ENCODE results near the gene BMPER. TPM values are rescaled to one million over a fixed set of nuclear protein-coding genes. Genes with fewer than 3 reads are reported as not detected.

Gene BMPER
- total and polyA plus RNA-seq, 2 of the 8 experiments (the other 6 are each of a cell fraction or from before 2014, with no cell fraction given), result 0.33 to 0.69 TPM

- no peak overlapping the region for H2BK5ac ChIP-seq (ENCODE audit: low read depth, low read length)
- H2BK12ac ChIP-seq (ENCODE audit: low read depth, low read length), result no peak overlapping the region
- no peak overlapping the region for H2AFZ ChIP-seq (ENCODE audit: low read length)
- no peak overlapping the region for H3K27ac ChIP-seq (ENCODE audit: low read depth, low read length)
- no peak overlapping the region; a peak in 1 of 4 replicates for H3K4me2 ChIP-seq (ENCODE audit: insufficient read depth in 1 of 2, low read depth in 2 of 2, low read length in 2 of 2)
- no peaks in the 10 kb centered on the region for H3K36me3 ChIP-seq (ENCODE audit: control insufficient read depth in 2 of 4, insufficient read depth in 4 of 4, low read length in 3 of 4)
- H2BK15ac ChIP-seq (ENCODE audit: low read length), result no peak overlapping the region
- H4K20me1 ChIP-seq (replicated peaks in 1 of 2; ENCODE audit: control insufficient read depth in 1 of 2, insufficient read depth in 2 of 2, low read length in 2 of 2), result no peaks in the 10 kb centered on the region
- 89% methylated on average over 5 of the region's 5 CpGs; no CpG with 5 or more reads in 1 of the 2 experiments for WGBS, 2 experiments (ENCODE audit: extremely low coverage in 1 of 2, insufficient coverage in 1 of 2, insufficient read length in 1 of 2, insufficient replicate concordance in 2 of 2, low coverage in 1 of 2, low lambda C conversion rate in 2 of 2, missing lambda C conversion rate in 1 of 2)
- no peak overlapping the region for H4K8ac ChIP-seq (ENCODE audit: extremely low read depth, insufficient read depth, low read length)
- H2AK5ac ChIP-seq (ENCODE audit: low read depth, low read length), result no peak overlapping the region
- no peak overlapping the region for H3K4me3 ChIP-seq (ENCODE audit: extremely low read depth in 1 of 4, insufficient read depth in 2 of 4, low read depth in 3 of 4, low read length in 4 of 4)
- no peak overlapping the region for H2BK20ac ChIP-seq (ENCODE audit: low read length)
- no peak overlapping the region for H3K14ac ChIP-seq (ENCODE audit: insufficient read length)
- H3K4me1 ChIP-seq (replicated peaks in 1 of 4; ENCODE audit: control insufficient read depth in 3 of 4, insufficient read depth in 4 of 4, low read length in 3 of 4), result peaks cover 4 to 7% (median 5%) of the 10 kb centered on the region in 4 experiments; a peak in 4 of 7 replicates
- H4K5ac ChIP-seq (ENCODE audit: insufficient read length, low read depth, low read length), result no peak overlapping the region
- H3K9ac ChIP-seq (replicated peaks in 1 of 4; ENCODE audit: extremely low read depth in 1 of 4, low read depth in 3 of 4, low read length in 3 of 4), result no peak overlapping the region
- H4K91ac ChIP-seq (replicated peaks; ENCODE audit: insufficient read length, low read length), result no peak overlapping the region
- no peak overlapping the region for H3K4ac ChIP-seq (replicated peaks; ENCODE audit: insufficient read length, low read depth, low read length)
- H3K56ac ChIP-seq (replicated peaks; ENCODE audit: insufficient read length, low read depth, low read length), result no peak overlapping the region
- TF ChIP-seq KDM5A (IDR thresholded peaks at IDR 0.05; ENCODE audit: low read length), result no peak
- no peak for TF ChIP-seq PHF8 (conservative IDR thresholded peaks at IDR 0.05; ENCODE audit: low read depth, low read length)
- ChIA-PET POLR2A (ENCODE audit: partially characterized antibody) (no interaction called here), CTCF (ENCODE audit: partially characterized antibody) (interaction anchor here (13.5 kb wide), 1 partner anchor 17 kb away, joined by 197 read pairs; no protein-coding TSS in a partner anchor)
- no peaks in the 10 kb centered on the region for H3K27me3 ChIP-seq (replicated peaks in 1 of 4; ENCODE audit: control insufficient read depth in 3 of 4, extremely low read depth in 1 of 4, insufficient read depth in 3 of 4, low read length in 3 of 4)
- no peaks in the 10 kb centered on the region for H3K79me1 ChIP-seq (ENCODE audit: low read depth, low read length)
- DNase-seq (ENCODE audit: low read depth in 1 of 2, low spot score in 2 of 2) (no peak), FAIRE-seq (no peak)
- H3K9me3 ChIP-seq (ENCODE audit: insufficient read depth in 2 of 2, low read depth in 1 of 2, low read length in 1 of 2), result no peaks in the 10 kb centered on the region
- no peak overlapping the region for H3K18ac ChIP-seq (ENCODE audit: extremely low read depth, low read length)
- H3K23ac ChIP-seq (ENCODE audit: insufficient read length), result no peak overlapping the region
- H2BK120ac ChIP-seq (replicated peaks; ENCODE audit: low read depth, low read length), result no peak overlapping the region
- H3K23me2 ChIP-seq (ENCODE audit: low read depth, low read length), result peaks cover 2% of the 10 kb centered on the region; the same call in 1 of the 2 replicates
- no peaks in the 10 kb centered on the region for H3K79me2 ChIP-seq (ENCODE audit: control insufficient read depth in 1 of 2, insufficient read depth in 2 of 2, low read length in 2 of 2)
These were observed 248.4 kb downstream of the BMPER start for GRCh38 chr7:34153656-34154270.

Data from H1 (cell line).